Measurements from ENCODE around the gene MAB21L1. TPM values are rescaled to one million over a fixed set of nuclear protein-coding genes. Genes with fewer than 3 reads are reported as not detected.

Gene MAB21L1
- not detected for total RNA-seq

- no peak for DNase-seq
Observed at GRCh38 chr13:35475960-35476943, at the start of gene MAB21L1. TSS of gene MAB21L1 (minus strand) at chr13:35476689. CDS start at chr13:35476138, 551 bp downstream.

GRCh38 chr13:35524171-35524570 is 47.7 kb upstream of the MAB21L1 start:
- DNase-seq: no peak

GRCh38 chr13:35518337-35518946 is 42.0 kb upstream of the MAB21L1 start:
- DNase-seq: no peak

GRCh38 chr13:35514801-35515502 is 38.5 kb upstream of the MAB21L1 start:
- no peak for DNase-seq

- DNase-seq: no peak
Observed at GRCh38 chr13:35514061-35514477, 37.6 kb upstream of the MAB21L1 start.

- DNase-seq: no peak
Observed at GRCh38 chr13:35512271-35512920, 35.9 kb upstream of the MAB21L1 start.

GRCh38 chr13:35502456-35502855 is 26.0 kb upstream of the MAB21L1 start:
- no peak for DNase-seq

GRCh38 chr13:35501661-35502235 is 25.3 kb upstream of the MAB21L1 start:
- DNase-seq: no peak

GRCh38 chr13:35500144-35500543 is 23.7 kb upstream of the MAB21L1 start:
- no peak for DNase-seq

GRCh38 chr13:35499676-35500075 is 23.2 kb upstream of the MAB21L1 start:
- no peak for DNase-seq

GRCh38 chr13:35499196-35499662 is 22.7 kb upstream of the MAB21L1 start:
- no peak for DNase-seq

- DNase-seq: no peak
Observed at GRCh38 chr13:35498231-35498630, 21.7 kb upstream of the MAB21L1 start.

GRCh38 chr13:35496761-35497386 is 20.4 kb upstream of the MAB21L1 start:
- DNase-seq: no peak

- DNase-seq: no peak
Observed at GRCh38 chr13:35496006-35496405, 19.5 kb upstream of the MAB21L1 start.

GRCh38 chr13:35489050-35489449 is 12.6 kb upstream of the MAB21L1 start:
- DNase-seq: no peak

- no peak for DNase-seq
Observed at GRCh38 chr13:35485424-35485823, 8.9 kb upstream of the MAB21L1 start.

GRCh38 chr13:35484384-35484783 is 7.9 kb upstream of the MAB21L1 start:
- no peak for DNase-seq

GRCh38 chr13:35483761-35484160 is 7.3 kb upstream of the MAB21L1 start:
- no peak for DNase-seq

- no peak for DNase-seq
Observed at GRCh38 chr13:35482527-35482926, 6.0 kb upstream of the MAB21L1 start.

GRCh38 chr13:35481777-35482176 is 5.3 kb upstream of the MAB21L1 start:
- DNase-seq: no peak

- DNase-seq: no peak
Observed at GRCh38 chr13:35480346-35480745, 3.9 kb upstream of the MAB21L1 start.

GRCh38 chr13:35479706-35480105 is 3.2 kb upstream of the MAB21L1 start:
- DNase-seq: no peak
